Measurements from ENCODE around the gene MSMO1. TPM values are rescaled to one million over a fixed set of nuclear protein-coding genes. Genes with fewer than 3 reads are reported as not detected.
"Not testable (repeated sequence)": the region's sequence is repeated elsewhere in the genome, so short reads cannot be mapped to it uniquely, and the experiment has no call there.

Gene MSMO1
- polyA plus RNA-seq (2013, experiment 1 of 2) = 127 TPM
- polyA plus RNA-seq (2013, experiment 2 of 2) = 162 TPM

DNA sequence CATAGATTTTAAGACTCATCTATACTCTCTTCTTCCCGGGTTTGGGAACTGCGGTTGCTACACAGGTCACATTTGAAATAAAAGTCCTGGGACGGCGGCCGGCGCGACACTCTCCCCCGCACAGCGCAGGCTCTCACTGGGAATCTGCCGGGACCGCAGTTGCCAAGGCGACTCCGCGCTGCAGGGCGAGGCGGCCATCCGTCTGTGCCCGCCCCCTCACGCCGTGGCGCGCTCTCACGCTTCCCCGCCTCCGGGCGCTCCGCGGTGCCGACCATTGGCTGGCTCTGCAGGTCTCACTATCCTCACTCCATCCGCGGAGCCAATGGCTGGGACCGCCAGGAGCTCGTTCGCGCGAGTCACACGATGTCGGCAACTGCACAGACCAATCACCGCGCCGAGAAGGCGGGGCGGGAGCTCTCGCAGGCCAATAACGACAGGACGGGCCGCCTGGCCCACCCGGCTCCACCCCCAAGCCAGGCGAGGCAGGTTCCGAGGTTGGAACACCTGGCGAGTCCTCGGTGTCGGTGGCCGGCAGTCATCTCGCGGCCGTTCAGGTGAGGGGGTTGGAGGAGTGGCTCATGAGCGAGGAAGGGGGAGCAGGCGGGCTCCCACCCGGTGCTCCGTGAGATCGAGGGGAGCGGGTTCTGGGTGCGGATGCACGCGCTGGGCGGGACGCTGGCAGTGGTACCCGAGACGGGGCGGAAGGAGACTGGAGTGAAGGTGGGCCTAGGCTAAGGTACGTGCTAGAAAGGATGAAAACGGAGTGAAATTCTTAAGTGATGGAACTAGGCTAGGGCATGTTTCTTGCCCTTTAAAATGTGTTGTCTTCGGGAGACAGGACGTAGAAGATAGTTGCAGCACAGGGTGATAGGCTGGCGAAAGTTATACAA, at the start of gene MSMO1:
MSMO1 (plus strand) TSS at position 459 of the 890 bp plus-strand sequence. CDS start 5,702 bp downstream, outside the sequence.
- H3K36me3 ChIP-seq (ENCODE audit: insufficient read depth, low read length) = peaks cover 27% of the 10 kb centered on the region
- no peaks in the 10 kb centered on the region for H3K27me3 ChIP-seq (ENCODE audit: insufficient read depth, low read length)
- peak within 1 kb of the TSS; percentile 98 for H3K4me3 ChIP-seq (ENCODE audit: low read length)
- peaks cover 32% of the 10 kb centered on the region for H3K4me1 ChIP-seq (ENCODE audit: insufficient read depth, low read length)
- H3K9me3 ChIP-seq (ENCODE audit: insufficient read depth, low read depth, low read length) = no peaks in the 10 kb centered on the region
- peak within 1 kb of the TSS; percentile 84 for H3K9ac ChIP-seq (ENCODE audit: low read depth, low read length)
- under 1% methylated on average over 76 of the region's 76 CpGs for WGBS
- peak within 1 kb of the TSS; percentile 73 for H3K27ac ChIP-seq (ENCODE audit: low read depth, low read length)

DNA sequence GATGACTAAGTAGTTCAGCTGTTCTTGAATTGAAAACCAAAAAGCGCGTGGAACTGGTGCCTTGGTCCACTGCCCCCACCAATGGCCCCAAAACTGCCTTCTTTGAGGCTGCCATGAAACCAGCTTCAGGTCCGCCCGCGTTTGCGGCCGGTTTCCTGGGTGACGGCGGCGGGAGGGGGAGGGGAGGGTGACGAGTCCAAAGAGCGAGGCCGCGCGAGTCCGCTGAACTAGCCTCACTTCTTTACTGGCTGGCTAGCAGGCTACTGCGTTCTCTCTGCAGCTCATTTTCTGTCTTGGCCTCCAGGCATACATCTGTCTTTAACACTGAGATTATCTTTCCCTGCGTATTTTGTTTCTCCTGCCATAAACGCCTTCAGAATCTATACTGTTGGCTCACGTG, 47.9 kb upstream of the MSMO1 start:
- 91% methylated on average over 20 of the region's 20 CpGs for WGBS
- not testable (repeated sequence) for H3K9ac ChIP-seq (ENCODE audit: low read depth, low read length); H3K36me3 ChIP-seq (ENCODE audit: insufficient read depth, low read length); H3K4me1 ChIP-seq (ENCODE audit: insufficient read depth, low read length); H3K27me3 ChIP-seq (ENCODE audit: insufficient read depth, low read length); H3K4me3 ChIP-seq (ENCODE audit: low read length); H3K9me3 ChIP-seq (ENCODE audit: insufficient read depth, low read depth, low read length); H3K27ac ChIP-seq (ENCODE audit: low read depth, low read length)

GRCh38 chr4:165284697-165285096, 42.8 kb upstream of the MSMO1 start:
- 97% methylated on average over 3 of the region's 3 CpGs for WGBS
- H3K36me3 ChIP-seq (ENCODE audit: insufficient read depth, low read length) = not testable (repeated sequence)

DNA sequence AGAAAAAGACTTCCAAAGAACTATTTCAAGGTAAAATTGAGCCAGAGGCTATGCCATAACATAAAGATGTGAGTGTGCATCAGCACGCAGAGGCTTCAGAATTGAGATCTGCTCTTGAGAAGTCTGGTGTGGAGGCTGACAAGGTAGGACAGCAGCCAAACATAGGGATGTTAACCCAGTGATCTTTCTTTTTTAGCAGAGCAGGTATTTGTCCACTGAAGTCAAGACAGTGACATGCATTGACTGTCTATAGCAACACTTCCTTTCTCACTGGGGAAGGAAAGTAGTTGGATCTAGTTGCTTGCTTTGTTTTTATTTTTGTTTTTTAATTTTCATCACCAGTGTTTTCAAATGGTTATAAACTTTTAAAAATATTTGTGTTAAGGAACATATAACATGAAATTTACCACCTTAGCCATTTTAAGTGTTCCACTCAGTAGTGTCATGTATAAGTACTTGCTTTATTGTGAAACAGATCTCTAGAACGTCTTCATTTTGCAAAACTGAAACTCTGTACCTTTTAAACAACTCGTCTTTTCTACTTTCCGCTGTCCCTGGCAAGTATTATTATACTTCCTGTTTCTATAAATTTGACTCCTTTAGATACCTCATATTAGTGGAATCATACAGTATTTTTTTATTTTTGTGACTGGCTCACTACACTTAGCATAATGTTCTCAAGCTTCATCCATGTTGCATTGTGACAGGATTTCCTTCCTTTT, 40.7 kb upstream of the MSMO1 start:
- H3K4me3 ChIP-seq (ENCODE audit: low read length); H3K4me1 ChIP-seq (ENCODE audit: insufficient read depth, low read length); H3K9ac ChIP-seq (ENCODE audit: low read depth, low read length); H3K9me3 ChIP-seq (ENCODE audit: insufficient read depth, low read depth, low read length); H3K36me3 ChIP-seq (ENCODE audit: insufficient read depth, low read length); H3K27me3 ChIP-seq (ENCODE audit: insufficient read depth, low read length); H3K27ac ChIP-seq (ENCODE audit: low read depth, low read length): not testable (repeated sequence)
- WGBS = 88% methylated on average over 4 of the region's 4 CpGs

More at GRCh38 chr4:165284697-165285096, 42.8 kb upstream of the MSMO1 start:
- H3K9ac ChIP-seq (ENCODE audit: low read depth, low read length); H3K4me3 ChIP-seq (ENCODE audit: low read length); H3K27ac ChIP-seq (ENCODE audit: low read depth, low read length); H3K9me3 ChIP-seq (ENCODE audit: insufficient read depth, low read depth, low read length); H3K4me1 ChIP-seq (ENCODE audit: insufficient read depth, low read length); H3K27me3 ChIP-seq (ENCODE audit: insufficient read depth, low read length): not testable (repeated sequence)

GRCh38 chr4:165288226-165288625, 39.2 kb upstream of the MSMO1 start:
- H3K27me3 ChIP-seq (ENCODE audit: insufficient read depth, low read length) = no peaks in the 10 kb centered on the region
- H3K4me1 ChIP-seq (ENCODE audit: insufficient read depth, low read length) = no peaks in the 10 kb centered on the region
- no peak overlapping the region for H3K27ac ChIP-seq (ENCODE audit: low read depth, low read length)
- no peaks in the 10 kb centered on the region for H3K36me3 ChIP-seq (ENCODE audit: insufficient read depth, low read length)
- no peak overlapping the region for H3K4me3 ChIP-seq (ENCODE audit: low read length)
- WGBS = 83% methylated on average over 2 of the region's 3 CpGs
- H3K9ac ChIP-seq (ENCODE audit: low read depth, low read length) = no peak overlapping the region
- H3K9me3 ChIP-seq (ENCODE audit: insufficient read depth, low read depth, low read length) = 0 out of 2 replicates have a peak, but pooled peaks cover 4% of the 10 kb centered on the region

DNA sequence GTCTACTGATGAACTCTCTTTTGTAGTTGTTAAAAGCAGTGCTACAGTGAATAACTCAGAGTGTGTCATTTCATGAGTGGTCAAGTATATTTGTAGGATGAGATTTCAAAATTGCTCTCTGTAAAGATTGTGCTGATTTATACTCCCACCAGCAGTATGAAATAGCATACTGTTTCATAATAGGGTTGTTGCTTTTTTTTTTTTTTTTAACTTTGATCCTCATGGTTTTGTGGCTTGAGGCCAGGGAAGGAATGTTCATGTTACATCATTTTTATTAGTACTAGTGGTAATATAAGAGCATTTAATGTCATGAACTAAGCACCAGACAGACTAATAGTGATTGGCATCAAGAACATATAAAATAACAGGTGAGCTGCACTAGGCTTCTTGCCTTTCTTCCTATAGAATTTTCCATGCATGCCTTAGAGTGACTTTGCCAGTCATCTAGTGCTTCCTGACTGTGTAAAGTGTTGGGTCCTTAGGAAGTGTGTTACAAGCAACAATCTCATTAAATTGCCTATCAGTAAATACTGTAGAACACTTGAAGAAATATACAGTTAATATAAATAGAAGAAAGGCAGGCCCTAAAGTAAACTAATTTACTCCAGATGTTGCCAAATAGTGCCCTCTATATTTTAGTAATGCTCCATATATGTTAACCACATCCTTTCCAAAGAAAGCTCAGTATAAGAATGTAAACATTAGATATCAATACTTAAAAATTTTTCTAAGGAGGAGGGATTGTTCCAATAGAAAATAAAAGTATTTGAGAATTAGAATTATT, 38.6 kb upstream of the MSMO1 start:
- H3K27me3 ChIP-seq (ENCODE audit: insufficient read depth, low read length) = no peaks in the 10 kb centered on the region
- no peak overlapping the region for H3K27ac ChIP-seq (ENCODE audit: low read depth, low read length)
- no peaks in the 10 kb centered on the region for H3K9me3 ChIP-seq (ENCODE audit: insufficient read depth, low read depth, low read length)
- H3K9ac ChIP-seq (ENCODE audit: low read depth, low read length) = no peak overlapping the region
- no peaks in the 10 kb centered on the region for H3K4me1 ChIP-seq (ENCODE audit: insufficient read depth, low read length)
- no peaks in the 10 kb centered on the region for H3K36me3 ChIP-seq (ENCODE audit: insufficient read depth, low read length)
- no peak overlapping the region for H3K4me3 ChIP-seq (ENCODE audit: low read length)

DNA sequence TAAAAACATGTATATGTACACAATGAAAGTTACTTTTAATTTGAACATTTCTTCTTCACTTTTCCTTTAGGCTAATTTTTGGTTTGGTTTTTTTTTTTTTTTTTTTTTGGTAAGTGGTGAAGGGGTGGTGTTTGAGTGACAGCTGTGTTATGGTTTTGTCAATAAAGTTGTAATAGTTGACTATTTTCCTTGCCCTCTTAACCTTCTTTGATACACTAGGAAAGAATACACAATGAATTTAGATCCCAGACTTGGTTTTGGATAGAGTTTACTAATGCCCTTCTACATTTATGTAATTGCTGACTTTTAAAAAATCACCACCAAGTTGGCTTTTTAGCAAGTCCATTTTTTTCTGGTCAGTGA, 38.1 kb upstream of the MSMO1 start:
- no peak overlapping the region for H3K27ac ChIP-seq (ENCODE audit: low read depth, low read length)
- H3K4me3 ChIP-seq (ENCODE audit: low read length) = no peak overlapping the region
- peaks cover 4% of the 10 kb centered on the region for H3K4me1 ChIP-seq (ENCODE audit: insufficient read depth, low read length)
- no peaks in the 10 kb centered on the region for H3K27me3 ChIP-seq (ENCODE audit: insufficient read depth, low read length)
- no peaks in the 10 kb centered on the region for H3K9me3 ChIP-seq (ENCODE audit: insufficient read depth, low read depth, low read length)
- no peaks in the 10 kb centered on the region for H3K36me3 ChIP-seq (ENCODE audit: insufficient read depth, low read length)
- H3K9ac ChIP-seq (ENCODE audit: low read depth, low read length) = no peak overlapping the region

DNA sequence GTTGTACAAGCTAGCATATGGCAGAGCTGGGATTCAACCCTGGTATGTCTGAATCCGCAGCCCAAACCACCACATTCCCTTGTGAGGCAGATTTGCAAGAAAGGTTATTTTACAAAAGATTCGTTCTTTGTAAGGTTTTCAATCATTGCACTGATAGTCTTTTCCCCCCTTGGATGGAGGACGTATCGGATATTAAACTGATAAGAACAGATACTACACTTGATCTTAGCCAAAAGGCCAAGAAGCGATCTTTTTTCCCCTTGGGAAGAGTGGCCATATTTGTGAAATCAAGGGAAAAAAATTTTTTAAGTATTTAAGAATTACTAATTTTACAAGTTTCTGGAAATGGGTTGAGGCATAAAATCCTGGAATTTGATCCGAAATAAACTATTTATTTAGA, 34.4 kb upstream of the MSMO1 start:
- WGBS = 94% methylated on average over 6 of the region's 6 CpGs
- no peak overlapping the region for H3K9ac ChIP-seq (ENCODE audit: low read depth, low read length)
- H3K36me3 ChIP-seq (ENCODE audit: insufficient read depth, low read length) = peaks cover 7% of the 10 kb centered on the region; the same call in 1 of the 2 replicates
- no peak overlapping the region for H3K27ac ChIP-seq (ENCODE audit: low read depth, low read length)
- peaks cover 10% of the 10 kb centered on the region for H3K4me1 ChIP-seq (ENCODE audit: insufficient read depth, low read length)
- no peak overlapping the region for H3K4me3 ChIP-seq (ENCODE audit: low read length)
- no peaks in the 10 kb centered on the region for H3K27me3 ChIP-seq (ENCODE audit: insufficient read depth, low read length)
- H3K9me3 ChIP-seq (ENCODE audit: insufficient read depth, low read depth, low read length) = no peaks in the 10 kb centered on the region

DNA sequence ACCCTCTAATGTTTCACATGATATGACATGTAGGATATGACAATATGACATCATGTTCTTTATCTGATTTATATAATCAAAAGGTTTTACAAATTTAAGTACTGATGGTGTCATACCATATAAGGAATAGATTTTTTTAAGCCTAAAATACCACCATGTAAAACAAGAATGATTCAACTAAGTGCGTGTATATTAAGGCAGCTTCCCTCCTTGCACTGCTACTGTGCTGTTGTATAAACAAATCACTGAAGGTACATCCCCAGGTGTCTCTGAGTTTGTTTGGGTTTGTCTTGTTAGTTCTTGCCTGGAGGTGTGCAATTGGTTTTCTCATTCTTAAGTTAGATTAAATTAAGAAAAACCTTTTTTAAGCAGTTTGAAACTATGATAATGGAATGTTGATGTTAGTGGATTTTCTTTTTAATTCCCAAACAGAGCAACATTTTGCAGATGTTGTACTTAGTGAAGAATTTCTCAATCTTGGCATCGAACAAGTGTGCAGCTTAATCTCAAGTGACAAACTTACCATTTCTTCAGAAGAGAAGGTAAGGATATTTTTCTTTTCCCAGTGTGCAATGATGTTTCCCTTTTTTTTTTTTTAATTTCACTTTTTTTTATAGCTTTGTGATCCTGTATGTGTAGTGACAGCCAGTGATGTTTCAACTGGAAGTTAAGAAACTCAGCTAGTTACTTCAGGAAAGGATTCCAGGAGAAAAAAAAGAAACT, 33.4 kb upstream of the MSMO1 start:
- Histone ChIP-seq H3K4me1 (ENCODE audit: insufficient read depth, low read length) (peaks cover 10% of the 10 kb centered on the region), H3K27me3 (ENCODE audit: insufficient read depth, low read length) (no peaks in the 10 kb centered on the region), H3K9me3 (ENCODE audit: insufficient read depth, low read depth, low read length) (no peaks in the 10 kb centered on the region), H3K36me3 (ENCODE audit: insufficient read depth, low read length) (peaks cover 7% of the 10 kb centered on the region; the same call in 1 of the 2 replicates), H3K27ac (ENCODE audit: low read depth, low read length) (no peak overlapping the region), H3K9ac (ENCODE audit: low read depth, low read length) (no peak overlapping the region), H3K4me3 (ENCODE audit: low read length) (no peak overlapping the region)
- 86% methylated on average over 1 of the region's 2 CpGs for WGBS

DNA sequence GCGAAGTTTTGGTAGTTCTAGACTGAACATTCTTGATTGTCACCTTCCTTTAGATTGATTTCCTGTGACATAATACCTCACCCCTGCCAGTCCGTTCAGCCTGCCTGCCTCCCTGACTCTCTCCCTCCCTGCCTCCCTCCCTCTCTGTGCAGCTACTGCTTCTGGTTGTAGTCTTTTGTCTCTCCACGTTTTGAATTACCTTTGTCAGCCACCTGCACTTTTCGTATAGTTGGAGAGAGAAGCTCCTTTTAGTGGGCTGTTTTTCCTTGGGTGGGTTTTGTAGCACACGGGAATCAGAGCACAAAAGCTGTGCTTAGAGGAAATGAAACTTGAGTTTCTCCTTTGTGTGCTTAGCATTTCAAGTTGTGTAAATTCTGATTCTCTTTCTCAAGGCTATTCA, 32.6 kb upstream of the MSMO1 start:
- no peaks in the 10 kb centered on the region for H3K9me3 ChIP-seq (ENCODE audit: insufficient read depth, low read depth, low read length)
- H3K27ac ChIP-seq (ENCODE audit: low read depth, low read length) = no peak overlapping the region
- peaks cover 11% of the 10 kb centered on the region; the same call in 1 of the 2 replicates for H3K36me3 ChIP-seq (ENCODE audit: insufficient read depth, low read length)
- H3K4me1 ChIP-seq (ENCODE audit: insufficient read depth, low read length) = peaks cover 10% of the 10 kb centered on the region
- H3K9ac ChIP-seq (ENCODE audit: low read depth, low read length) = no peak overlapping the region
- H3K27me3 ChIP-seq (ENCODE audit: insufficient read depth, low read length) = no peaks in the 10 kb centered on the region
- H3K4me3 ChIP-seq (ENCODE audit: low read length) = no peak overlapping the region
- 68% methylated on average over 5 of the region's 5 CpGs for WGBS

Data from HUES64 (cell line).